Stomach smooth muscle (tissue), 2 donors: ENCODE measurements around the gene WDR7.

Experiments used
- H3K27ac ChIP-seq: one replicate; pipeline ENCODE4 v1.7.0; 2013; ENCODE audit warnings: mild to moderate bottlenecking, low read length, inconsistent platforms
- H3K27me3 ChIP-seq, 2 donors: one replicate each; pipeline ENCODE4 v1.7.0; 2013; ENCODE audit warnings: low read length in 2 of 2; ENCODE audit not compliant: insufficient read depth in 2 of 2, control insufficient read depth in 1 of 2
- H3K36me3 ChIP-seq, 2 donors: one replicate each; pipeline ENCODE4 v1.7.0; 2013; ENCODE audit warnings: low read length in 2 of 2; ENCODE audit not compliant: control insufficient read depth in 2 of 2, insufficient read depth in 2 of 2
- H3K4me1 ChIP-seq: one replicate; pipeline ENCODE4 v1.7.0; 2013; ENCODE audit warnings: low read length; ENCODE audit not compliant: control insufficient read depth, insufficient read depth
- H3K4me3 ChIP-seq, 2 donors: one replicate each; pipeline ENCODE4 v1.7.0; 2013; ENCODE audit warnings: low read length in 2 of 2
- H3K9ac ChIP-seq, 2 donors: one replicate each; pipeline ENCODE4 v1.7.0; 2013; ENCODE audit warnings: low read length in 2 of 2, mild to moderate bottlenecking in 1 of 2
- H3K9me3 ChIP-seq, 2 donors: one replicate each; pipeline ENCODE4 v1.7.0; 2013; ENCODE audit warnings: low read length in 2 of 2; ENCODE audit not compliant: control insufficient read depth in 2 of 2
- donor health status: healthy.
- donor health status: Pancreatic carcinoma.

The WDR7 gene

DNA sequence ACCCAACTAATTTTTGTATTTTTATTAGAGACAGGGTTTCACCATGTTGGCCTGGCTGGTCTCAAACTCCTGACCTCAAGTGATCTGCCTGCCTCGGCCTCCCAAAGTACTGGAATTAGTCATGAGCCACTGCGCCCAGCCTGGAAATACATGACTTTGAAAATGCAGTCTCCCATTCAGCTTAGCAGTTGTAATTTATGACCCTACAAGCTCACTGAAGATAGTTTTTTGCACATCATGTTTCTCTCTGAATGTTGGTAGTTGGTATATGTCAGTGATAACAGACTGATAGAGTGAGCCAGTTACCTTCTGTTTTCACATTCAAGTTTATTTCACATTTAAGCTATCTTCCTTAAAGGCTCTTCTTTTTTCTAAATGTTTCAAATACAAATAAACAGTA is 7.1 kb downstream of the WDR7 start:
- no peaks in the 10 kb centered on the region for H3K36me3 ChIP-seq
- H3K9ac ChIP-seq = no peak overlapping the region
- H3K4me1 ChIP-seq = no peaks in the 10 kb centered on the region

DNA sequence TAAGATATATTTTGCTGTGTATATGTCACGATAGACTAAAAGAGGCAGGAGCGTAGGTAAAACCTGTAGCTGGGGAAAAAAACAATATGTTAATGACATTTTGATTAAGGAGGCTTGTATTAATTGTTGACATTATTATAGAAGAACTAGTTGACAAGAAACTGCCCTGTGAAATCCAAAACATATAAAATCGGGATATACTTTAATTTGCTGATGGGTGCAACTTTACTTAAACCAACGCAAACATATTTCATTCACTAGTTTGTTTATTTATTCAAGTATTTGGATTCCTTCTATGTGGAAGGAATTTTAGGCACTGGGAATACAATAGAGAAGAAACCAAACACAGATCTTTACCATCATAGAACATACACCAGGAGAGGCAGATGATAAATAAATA is 8.0 kb downstream of the WDR7 start:
- Histone ChIP-seq H3K27ac (no peak overlapping the region), H3K36me3 (no peaks in the 10 kb centered on the region), H3K9me3 (no peaks in the 10 kb centered on the region), H3K27me3 (no peaks in the 10 kb centered on the region), H3K4me3 (no peak overlapping the region), H3K9ac (no peak overlapping the region), H3K4me1 (no peaks in the 10 kb centered on the region)

More for the DNA sequence above, 7.1 kb downstream of the WDR7 start:
- Histone ChIP-seq H3K9me3 (no peaks in the 10 kb centered on the region), H3K27ac (no peak overlapping the region), H3K27me3 (no peaks in the 10 kb centered on the region), H3K4me3 (no peak overlapping the region)

DNA sequence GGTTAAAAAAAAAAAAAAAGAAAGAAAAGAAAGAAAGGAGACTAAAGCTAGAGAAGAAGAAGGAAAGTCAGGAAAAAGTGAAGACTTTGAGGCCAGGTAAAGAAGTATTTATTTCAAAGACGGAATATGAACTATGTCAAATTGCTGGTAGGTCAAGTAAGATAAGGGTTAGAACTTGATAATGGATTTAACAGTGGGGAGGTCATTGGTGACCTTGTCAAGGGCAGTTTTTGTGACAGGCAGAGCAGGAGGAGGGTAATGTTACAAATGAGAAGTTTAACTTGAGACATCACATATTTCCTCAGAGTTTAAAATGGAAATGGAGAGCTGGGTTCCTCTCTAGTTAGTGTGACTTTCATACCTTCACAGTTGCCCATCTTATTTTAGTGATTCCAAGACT is 9.5 kb downstream of the WDR7 start:
- no peaks in the 10 kb centered on the region for H3K4me1 ChIP-seq
- H3K36me3 ChIP-seq = no peaks in the 10 kb centered on the region
- H3K27ac ChIP-seq = no peak overlapping the region
- H3K9me3 ChIP-seq = no peaks in the 10 kb centered on the region
- H3K9ac ChIP-seq = no peak overlapping the region
- no peaks in the 10 kb centered on the region for H3K27me3 ChIP-seq
- no peak overlapping the region for H3K4me3 ChIP-seq

DNA sequence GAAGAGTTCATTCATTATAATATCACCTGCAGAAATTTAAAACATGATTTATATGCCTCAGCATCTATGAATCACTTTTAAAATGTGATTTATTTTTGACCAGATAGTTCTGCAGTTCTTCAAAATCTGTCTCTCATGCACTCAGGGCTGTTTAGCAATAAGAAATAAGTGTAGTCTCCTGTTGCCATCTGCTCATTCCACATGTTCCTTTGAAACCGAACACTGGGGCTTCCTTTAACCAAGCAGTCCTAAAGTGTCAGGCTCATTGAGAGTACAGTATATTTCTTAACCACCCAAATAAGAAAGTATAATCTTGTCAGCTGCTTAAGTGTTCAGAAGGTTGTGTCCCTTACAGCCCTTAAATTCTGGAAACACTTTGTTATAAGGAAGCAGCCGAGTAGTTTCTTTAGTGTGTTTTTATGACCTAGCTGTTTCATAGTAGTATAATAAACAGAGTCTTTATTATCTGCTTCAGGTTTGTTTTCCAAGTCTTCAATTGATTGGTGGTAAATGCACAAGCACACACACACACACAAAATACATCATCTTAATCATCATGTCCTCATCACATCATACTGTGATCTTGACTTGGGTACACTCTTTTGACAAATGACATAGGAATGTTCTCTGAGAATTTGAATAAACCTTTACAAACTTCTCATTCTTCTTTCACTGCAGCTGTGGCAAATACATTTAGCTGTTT is 10.4 kb downstream of the WDR7 start:
- Histone ChIP-seq H3K4me3 (no peak overlapping the region), H3K27ac (no peak overlapping the region), H3K9ac (no peak overlapping the region)

DNA sequence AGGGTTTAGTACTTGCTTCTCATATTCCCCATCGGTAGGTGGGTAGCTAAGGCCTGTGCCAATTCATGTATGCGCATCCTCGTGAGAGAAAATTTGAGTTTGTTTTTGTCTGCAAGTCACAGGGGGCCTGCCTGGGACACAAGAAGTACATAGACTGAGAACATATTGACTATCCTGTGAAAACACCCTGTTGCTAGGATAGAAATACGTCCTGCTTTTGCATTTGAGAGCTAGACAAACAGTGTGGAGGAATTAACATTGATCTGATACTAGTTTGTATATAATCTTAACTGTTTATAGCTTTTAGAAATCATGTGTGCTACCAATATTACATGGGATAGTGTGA is 10.9 kb downstream of the WDR7 start:
- Histone ChIP-seq H3K4me1 (no peaks in the 10 kb centered on the region), H3K4me3 (no peak overlapping the region), H3K9me3 (no peaks in the 10 kb centered on the region), H3K27me3 (no peaks in the 10 kb centered on the region), H3K27ac (no peak overlapping the region), H3K9ac (no peak overlapping the region), H3K36me3 (no peaks in the 10 kb centered on the region)

More for the DNA sequence above, 10.4 kb downstream of the WDR7 start:
- Histone ChIP-seq H3K9me3 (no peaks in the 10 kb centered on the region), H3K27me3 (no peaks in the 10 kb centered on the region), H3K36me3 (no peaks in the 10 kb centered on the region), H3K4me1 (no peaks in the 10 kb centered on the region)

DNA sequence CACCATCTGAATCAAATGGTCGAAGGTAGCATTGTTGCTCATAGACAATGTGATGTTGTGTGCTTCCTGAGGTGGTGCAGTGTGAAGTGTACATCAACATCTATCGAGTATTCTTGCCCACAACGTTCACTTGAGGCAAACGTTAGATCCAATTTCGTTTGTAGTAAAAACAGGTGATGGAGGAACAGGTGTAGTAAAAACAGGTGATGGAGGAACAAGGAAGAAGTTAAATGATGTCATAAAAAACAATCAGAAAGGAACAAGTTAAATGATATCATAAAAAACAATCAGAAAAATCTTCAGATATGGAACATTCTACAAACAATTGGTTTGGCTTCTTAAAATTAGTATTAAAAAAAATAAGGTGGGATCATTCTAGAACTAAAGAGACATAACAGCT is 11.3 kb downstream of the WDR7 start:
- H3K4me3 ChIP-seq = no peak overlapping the region
- no peaks in the 10 kb centered on the region for H3K4me1 ChIP-seq
- H3K9me3 ChIP-seq = no peaks in the 10 kb centered on the region
- no peak overlapping the region for H3K27ac ChIP-seq
- H3K27me3 ChIP-seq = no peaks in the 10 kb centered on the region
- no peaks in the 10 kb centered on the region for H3K36me3 ChIP-seq
- no peak overlapping the region for H3K9ac ChIP-seq

DNA sequence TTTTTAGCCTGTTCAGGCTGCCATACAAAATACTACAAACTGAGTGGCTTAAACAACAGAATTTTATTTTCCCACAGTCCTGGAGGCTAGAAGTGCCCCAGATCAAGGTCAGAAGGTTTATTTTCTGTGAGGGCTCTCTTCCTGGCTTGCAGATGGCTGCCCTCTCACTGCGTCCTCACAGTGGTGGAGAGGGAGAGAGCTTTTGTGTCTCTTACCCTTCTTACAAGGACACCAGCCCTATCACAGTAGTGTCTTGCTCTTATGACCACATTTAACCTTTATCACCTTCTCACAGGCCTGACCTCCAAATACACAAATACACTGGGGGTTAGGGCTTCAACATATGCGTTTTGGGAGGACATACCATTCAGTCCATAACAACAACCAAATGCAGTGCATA is 11.7 kb downstream of the WDR7 start:
- H3K27me3 ChIP-seq = no peaks in the 10 kb centered on the region
- H3K4me3 ChIP-seq = no peak overlapping the region
- no peak overlapping the region for H3K27ac ChIP-seq
- no peaks in the 10 kb centered on the region for H3K4me1 ChIP-seq
- H3K9ac ChIP-seq = no peak overlapping the region
- no peaks in the 10 kb centered on the region for H3K9me3 ChIP-seq
- no peaks in the 10 kb centered on the region for H3K36me3 ChIP-seq

DNA sequence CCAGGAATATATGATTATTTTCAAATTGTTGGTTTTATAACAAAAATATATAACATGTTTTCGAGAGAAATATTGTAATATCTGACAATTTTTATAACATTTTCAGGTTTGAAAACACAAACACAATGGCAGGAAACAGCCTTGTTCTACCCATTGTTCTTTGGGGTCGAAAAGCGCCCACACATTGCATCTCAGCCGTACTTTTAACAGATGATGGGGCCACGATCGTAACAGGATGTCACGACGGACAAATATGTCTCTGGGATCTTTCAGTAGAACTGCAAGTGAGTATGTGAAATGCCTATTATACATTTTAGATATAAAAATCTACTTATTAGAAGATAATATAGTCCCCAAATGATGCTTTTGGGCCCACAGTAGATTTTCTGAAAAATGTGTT is 21.2 kb downstream of the WDR7 start:
- Histone ChIP-seq H3K4me3 (no peak overlapping the region), H3K9ac (no peak overlapping the region), H3K27ac (no peak overlapping the region), H3K9me3 (no peaks in the 10 kb centered on the region), H3K27me3 (no peaks in the 10 kb centered on the region), H3K36me3 (peaks cover 0 to 4% of the 10 kb centered on the region in 2 donors), H3K4me1 (no peaks in the 10 kb centered on the region)

DNA sequence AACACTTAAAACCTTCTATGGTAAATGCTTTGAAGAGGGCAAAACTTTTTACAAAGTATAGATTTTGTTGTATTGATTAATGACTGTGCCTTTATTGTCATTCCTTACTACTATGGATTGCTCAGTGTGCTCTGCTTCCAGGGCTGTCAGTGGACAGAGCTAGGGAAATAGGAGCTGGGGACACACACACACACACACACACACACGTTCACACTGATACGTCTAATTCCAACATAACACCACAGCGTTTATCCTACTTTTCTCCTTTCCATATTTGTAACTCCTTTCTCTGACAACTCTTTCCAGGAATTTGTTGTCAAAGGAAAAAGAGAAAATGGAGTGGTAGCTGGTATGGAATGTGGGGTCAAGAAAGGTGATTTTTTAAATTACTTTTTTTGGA is 21.8 kb downstream of the WDR7 start:
- H3K9ac ChIP-seq = no peak overlapping the region
- H3K9me3 ChIP-seq = no peaks in the 10 kb centered on the region
- H3K27ac ChIP-seq = no peak overlapping the region
- H3K27me3 ChIP-seq = no peaks in the 10 kb centered on the region
- no peak overlapping the region for H3K4me3 ChIP-seq
- H3K4me1 ChIP-seq = no peaks in the 10 kb centered on the region
- peaks cover 0 to 4% of the 10 kb centered on the region in 2 donors for H3K36me3 ChIP-seq

DNA sequence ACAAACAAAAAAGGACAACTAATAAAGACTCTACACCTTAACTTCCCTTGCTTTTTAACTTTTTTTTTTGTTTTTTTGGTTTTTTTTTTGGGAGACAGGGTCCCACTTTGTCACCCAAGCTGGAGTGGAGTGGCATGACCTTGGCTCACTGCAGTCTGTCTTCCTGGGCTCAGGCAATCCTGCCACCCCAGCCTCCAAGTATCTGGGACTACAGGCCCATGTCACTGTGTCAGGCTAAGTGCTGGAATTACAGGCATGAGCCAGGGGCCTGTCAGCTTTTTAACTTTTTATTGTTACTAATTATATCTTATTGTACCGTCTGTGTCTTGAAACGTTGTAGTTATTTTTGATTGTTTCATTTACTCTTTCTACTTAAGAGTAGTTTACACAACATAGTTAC is 25.5 kb downstream of the WDR7 start:
- no peak overlapping the region for H3K27ac ChIP-seq
- H3K27me3 ChIP-seq = no peaks in the 10 kb centered on the region
- H3K4me1 ChIP-seq = no peaks in the 10 kb centered on the region
- H3K36me3 ChIP-seq = peaks cover 0 to 4% of the 10 kb centered on the region in 2 donors
- no peak overlapping the region for H3K4me3 ChIP-seq
- no peaks in the 10 kb centered on the region for H3K9me3 ChIP-seq
- H3K9ac ChIP-seq = no peak overlapping the region

DNA sequence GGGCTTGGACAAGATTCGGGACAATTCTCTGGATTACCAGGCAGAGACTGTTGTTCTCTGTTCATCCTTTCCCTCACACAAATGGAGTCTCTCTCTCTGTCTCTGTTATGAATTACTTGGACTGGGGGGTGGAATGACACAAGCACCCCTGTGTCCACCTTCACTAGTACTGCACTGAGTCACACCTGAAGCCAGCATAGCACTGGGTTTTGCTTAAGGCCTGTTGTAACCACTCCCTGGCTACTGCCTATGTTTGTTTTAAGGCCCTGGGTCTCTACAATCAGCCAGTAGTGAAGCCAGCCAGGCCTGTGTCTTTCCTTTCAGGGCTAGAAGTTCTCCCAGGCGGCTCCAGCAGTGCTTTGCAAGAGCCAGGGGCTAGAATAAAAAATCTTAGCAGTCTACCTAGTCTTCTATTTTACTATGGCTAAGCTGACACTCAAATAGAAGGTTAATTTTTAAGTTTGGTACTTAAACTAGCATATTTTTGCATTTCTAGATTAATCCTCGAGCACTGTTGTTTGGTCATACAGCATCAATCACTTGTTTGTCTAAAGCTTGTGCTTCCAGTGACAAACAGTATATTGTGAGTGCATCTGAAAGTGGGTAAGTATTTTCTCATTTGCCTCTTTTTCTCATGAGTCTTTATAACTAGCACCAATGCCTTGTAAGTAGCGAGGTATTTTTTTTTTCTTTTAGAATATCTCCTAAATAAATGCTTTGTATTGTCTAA is 27.8 kb downstream of the WDR7 start:
- no peak overlapping the region for H3K27ac ChIP-seq
- H3K4me1 ChIP-seq = no peaks in the 10 kb centered on the region
- H3K4me3 ChIP-seq = no peak overlapping the region
- H3K36me3 ChIP-seq = peaks cover 2 to 5% of the 10 kb centered on the region in 2 donors
- H3K9me3 ChIP-seq = no peaks in the 10 kb centered on the region
- no peaks in the 10 kb centered on the region for H3K27me3 ChIP-seq
- H3K9ac ChIP-seq = no peak overlapping the region
